KOPT-K1 (cell line): Measurements from ENCODE around the gene ZNF524.

Experiments used
- H3K27ac ChIP-seq: fragments of 200-600 bp; sonication (generic); 2 replicates; pipeline ENCODE4 v1.5.1; 2016; ENCODE audit warnings: antibody characterized with exemption, mild to moderate bottlenecking, low read depth, low read length; ENCODE audit not compliant: poor library complexity, severe bottlenecking
- H3K36me3 ChIP-seq: fragments of 200-600 bp; sonication (generic); 2 replicates; pipeline ENCODE4 v1.5.1; 2017; ENCODE audit warnings: antibody characterized with exemption, mild to moderate bottlenecking, low read length, moderate library complexity; ENCODE audit not compliant: insufficient read depth
- H3K9me3 ChIP-seq: fragments of 200-600 bp; sonication (generic); 2 replicates; pipeline ENCODE4 v1.5.1; 2017; ENCODE audit warnings: antibody characterized with exemption, low read length, mild to moderate bottlenecking; ENCODE audit not compliant: insufficient read depth, poor library complexity, severe bottlenecking

Gene ZNF524

DNA sequence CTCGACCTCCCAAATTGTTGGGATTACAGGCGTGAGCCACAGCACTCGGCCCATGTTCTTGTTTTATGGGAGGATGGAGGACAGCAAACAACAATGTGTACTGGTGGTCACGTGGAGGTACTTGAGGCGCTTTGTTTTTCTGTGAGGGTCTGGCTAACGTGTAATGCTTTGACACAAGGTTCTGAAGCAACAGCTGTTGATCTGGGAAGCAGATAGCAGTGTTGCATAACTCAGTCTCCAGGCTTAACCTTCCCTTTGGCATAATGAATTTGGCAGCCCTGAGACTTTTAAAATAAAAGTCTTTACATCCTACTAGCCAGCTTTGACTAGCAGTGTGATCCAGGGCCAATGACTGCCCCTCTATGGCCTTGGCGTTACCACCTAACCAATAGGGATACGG, 33.8 kb downstream of the ZNF524 start:
- Histone ChIP-seq H3K9me3 (no peaks in the 10 kb centered on the region), H3K36me3 (no peaks in the 10 kb centered on the region), H3K27ac (no peak overlapping the region)

- H3K27ac ChIP-seq = peak overlapping the region; percentile 83
- no peaks in the 10 kb centered on the region for H3K9me3 ChIP-seq
These were observed 35.2 kb downstream of the ZNF524 start for GRCh38 chr19:55635334-55635717.

GRCh38 chr19:55635856-55636440, 35.9 kb downstream of the ZNF524 start:
- no peaks in the 10 kb centered on the region for H3K9me3 ChIP-seq
- H3K27ac ChIP-seq = peak overlapping the region; percentile 83
- no peaks in the 10 kb centered on the region for H3K36me3 ChIP-seq

More at GRCh38 chr19:55635334-55635717, 35.2 kb downstream of the ZNF524 start:
- no peaks in the 10 kb centered on the region for H3K36me3 ChIP-seq

- Histone ChIP-seq H3K27ac (no peak overlapping the region), H3K36me3 (no peaks in the 10 kb centered on the region), H3K9me3 (no peaks in the 10 kb centered on the region)
These were observed 36.6 kb downstream of the ZNF524 start for GRCh38 chr19:55636723-55637122.

GRCh38 chr19:55637534-55637933, 37.4 kb downstream of the ZNF524 start:
- Histone ChIP-seq H3K27ac (no peak overlapping the region), H3K36me3 (no peaks in the 10 kb centered on the region)

DNA sequence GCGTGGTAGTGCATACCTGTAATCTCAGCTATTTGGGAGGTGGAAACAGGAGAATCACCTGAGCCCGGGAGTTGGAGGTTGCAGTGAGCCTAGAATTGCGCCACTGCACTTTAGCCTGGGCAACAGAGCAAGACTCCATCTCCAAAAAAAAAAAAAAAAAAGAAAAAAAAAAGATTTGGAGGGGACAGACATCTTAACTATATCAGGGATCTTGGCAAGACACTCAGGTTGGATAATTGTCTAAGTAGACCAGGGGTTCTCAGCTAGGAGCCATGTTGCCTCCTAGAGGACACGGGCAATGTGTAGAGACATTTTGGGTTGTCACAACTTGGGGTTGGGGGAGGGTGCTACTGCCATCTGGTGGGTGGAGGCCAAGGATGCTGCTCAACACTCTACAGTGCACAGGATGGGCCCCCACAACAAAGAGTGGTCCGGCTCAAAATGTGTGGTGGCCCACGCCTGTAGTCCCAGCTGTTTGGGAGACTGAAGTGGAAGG, 38.8 kb downstream of the ZNF524 start:
- Histone ChIP-seq H3K9me3 (no peaks in the 10 kb centered on the region), H3K36me3 (no peaks in the 10 kb centered on the region), H3K27ac (no peak overlapping the region)

More at GRCh38 chr19:55637534-55637933, 37.4 kb downstream of the ZNF524 start:
- no peaks in the 10 kb centered on the region for H3K9me3 ChIP-seq

GRCh38 chr19:55640043-55640576, 40.0 kb downstream of the ZNF524 start:
- H3K36me3 ChIP-seq = peaks cover 7% of the 10 kb centered on the region
- H3K9me3 ChIP-seq = no peaks in the 10 kb centered on the region
- peak overlapping the region; percentile 72 for H3K27ac ChIP-seq

- Histone ChIP-seq H3K36me3 (peaks cover 14% of the 10 kb centered on the region), H3K27ac (peak within 1 kb of the TSS; percentile 72), H3K9me3 (no peaks in the 10 kb centered on the region)
These were observed 40.7 kb downstream of the ZNF524 start, which contains the start of gene ZNF580 for GRCh38 chr19:55640577-55641425. Gene ZNF580 (plus strand): TSS chr19:55641002. CDS start chr19:55642509, 1,507 bp downstream.

GRCh38 chr19:55641426-55642152, 41.5 kb downstream of the ZNF524 start:
- Histone ChIP-seq H3K9me3 (no peaks in the 10 kb centered on the region), H3K36me3 (peaks cover 19% of the 10 kb centered on the region), H3K27ac (peak overlapping the region; percentile 72)

DNA sequence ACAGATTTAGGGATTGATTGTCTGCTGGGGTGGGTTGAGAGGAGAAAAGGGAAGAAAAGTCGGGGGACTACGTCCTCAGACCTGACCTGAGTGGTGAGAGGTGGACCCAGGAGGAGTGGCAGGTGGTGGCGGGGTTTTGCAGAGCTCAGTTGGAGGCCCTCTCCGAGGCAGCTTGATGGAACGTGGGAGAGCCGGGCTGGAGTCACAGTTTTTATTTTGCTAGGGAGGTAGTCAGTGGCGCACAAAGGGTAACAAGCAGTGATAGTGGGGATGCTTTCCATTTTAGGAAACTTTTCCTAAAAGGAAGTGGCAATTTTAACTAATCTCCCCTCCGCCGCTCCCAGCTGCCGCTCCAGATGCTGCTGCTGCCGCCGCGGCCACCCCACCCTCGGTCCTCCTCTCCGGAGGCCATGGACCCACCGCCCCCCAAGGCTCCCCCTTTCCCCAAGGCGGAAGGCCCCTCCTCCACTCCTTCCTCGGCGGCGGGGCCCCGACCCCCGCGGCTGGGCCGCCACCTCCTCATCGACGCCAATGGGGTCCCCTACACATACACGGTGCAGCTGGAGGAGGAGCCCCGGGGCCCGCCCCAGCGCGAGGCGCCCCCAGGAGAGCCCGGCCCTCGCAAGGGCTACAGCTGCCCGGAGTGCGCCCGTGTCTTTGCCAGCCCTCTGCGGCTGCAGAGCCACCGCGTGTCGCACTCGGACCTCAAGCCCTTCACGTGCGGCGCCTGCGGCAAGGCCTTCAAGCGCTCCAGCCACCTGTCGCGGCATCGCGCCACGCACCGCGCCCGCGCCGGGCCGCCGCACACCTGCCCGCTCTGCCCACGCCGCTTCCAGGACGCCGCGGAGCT, 42.3 kb downstream of the ZNF524 start:
- H3K9me3 ChIP-seq = no peaks in the 10 kb centered on the region
- peaks cover 19% of the 10 kb centered on the region for H3K36me3 ChIP-seq
- peak overlapping the region; percentile 72 for H3K27ac ChIP-seq

DNA sequence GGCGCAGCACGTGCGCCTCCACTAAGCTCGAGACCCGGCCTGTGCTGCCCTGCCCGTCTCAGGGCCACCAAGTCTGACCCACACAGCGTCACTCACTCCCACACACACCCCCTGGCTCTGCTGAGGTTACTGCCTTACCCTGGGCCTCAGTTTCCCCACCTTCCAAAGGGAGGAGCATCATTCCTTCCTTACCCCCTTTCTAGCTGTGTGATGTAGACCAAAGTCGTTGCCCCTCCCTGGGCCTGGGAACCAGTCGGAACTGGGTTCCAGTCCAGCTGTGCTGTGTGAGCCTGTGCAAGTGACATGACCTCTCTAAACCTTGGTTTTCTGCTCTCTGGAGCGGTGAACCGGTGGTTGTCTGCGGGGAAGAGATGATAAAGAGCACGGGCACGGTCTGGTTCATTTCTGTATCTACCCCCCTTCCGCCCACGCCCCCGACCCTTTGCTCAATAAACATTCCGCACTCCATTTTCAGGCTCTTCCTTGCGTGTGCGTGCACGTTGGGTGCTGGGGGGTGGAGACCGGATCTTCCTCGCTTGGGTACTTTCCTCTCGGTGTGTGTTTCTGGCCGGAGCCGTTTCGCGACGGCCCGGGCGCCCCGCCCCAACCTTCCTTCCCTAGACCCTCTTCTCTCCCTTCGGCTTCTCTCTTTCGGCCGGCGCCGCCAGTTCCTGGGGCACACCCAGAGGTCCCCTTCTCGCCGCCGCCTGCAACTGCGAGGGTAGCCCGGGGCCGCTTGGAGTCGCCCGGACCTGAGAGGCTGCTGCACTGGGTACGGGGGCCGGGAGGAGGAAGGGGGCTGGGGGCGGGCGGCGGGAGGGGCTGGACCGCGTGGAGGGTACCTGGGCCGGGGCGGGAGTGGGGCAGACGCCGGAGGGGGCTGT, 43.2 kb downstream of the ZNF524 start, which contains the start of gene ZNF581:
Gene ZNF581 (plus strand): TSS at position 647 of the 884 bp plus-strand sequence. CDS start 923 bp downstream, outside the sequence.
- H3K27ac ChIP-seq = peak within 1 kb of the TSS; percentile 72

DNA sequence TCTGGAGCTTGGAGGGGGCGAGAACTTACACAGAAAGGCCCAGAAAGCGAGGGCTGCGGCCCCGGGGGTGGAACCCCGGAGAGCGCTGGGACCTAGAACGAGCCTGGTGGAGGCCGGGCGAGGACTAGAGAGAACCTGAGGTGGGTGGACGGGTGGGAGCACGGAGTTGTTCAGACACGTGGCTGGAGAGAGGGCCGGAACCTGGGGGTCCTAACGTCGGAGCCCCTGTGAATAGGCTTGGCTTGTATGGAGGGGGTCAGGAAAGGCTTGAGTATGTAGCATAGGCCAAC, 43.7 kb downstream of the ZNF524 start:
- Histone ChIP-seq H3K9me3 (no peaks in the 10 kb centered on the region), H3K27ac (peak overlapping the region; percentile 72), H3K36me3 (peaks cover 19% of the 10 kb centered on the region)

More for the DNA sequence above, 43.2 kb downstream of the ZNF524 start, which contains the start of gene ZNF581:
- no peaks in the 10 kb centered on the region for H3K9me3 ChIP-seq
- H3K36me3 ChIP-seq = peaks cover 19% of the 10 kb centered on the region

GRCh38 chr19:55644191-55644833, 44.2 kb downstream of the ZNF524 start:
- Histone ChIP-seq H3K9me3 (no peaks in the 10 kb centered on the region), H3K27ac (peak overlapping the region; percentile 72), H3K36me3 (peaks cover 19% of the 10 kb centered on the region)
